ENCODE results near the gene KIF22. TPM values are rescaled to one million over a fixed set of nuclear protein-coding genes. Genes with fewer than 3 reads are reported as not detected.

The KIF22 gene
- total and polyA plus RNA-seq, 9 of the 15 experiments (the other 6 are each of a cell fraction or from before 2014, with no cell fraction given), result 8.7 to 232 (median 131) TPM

DNA sequence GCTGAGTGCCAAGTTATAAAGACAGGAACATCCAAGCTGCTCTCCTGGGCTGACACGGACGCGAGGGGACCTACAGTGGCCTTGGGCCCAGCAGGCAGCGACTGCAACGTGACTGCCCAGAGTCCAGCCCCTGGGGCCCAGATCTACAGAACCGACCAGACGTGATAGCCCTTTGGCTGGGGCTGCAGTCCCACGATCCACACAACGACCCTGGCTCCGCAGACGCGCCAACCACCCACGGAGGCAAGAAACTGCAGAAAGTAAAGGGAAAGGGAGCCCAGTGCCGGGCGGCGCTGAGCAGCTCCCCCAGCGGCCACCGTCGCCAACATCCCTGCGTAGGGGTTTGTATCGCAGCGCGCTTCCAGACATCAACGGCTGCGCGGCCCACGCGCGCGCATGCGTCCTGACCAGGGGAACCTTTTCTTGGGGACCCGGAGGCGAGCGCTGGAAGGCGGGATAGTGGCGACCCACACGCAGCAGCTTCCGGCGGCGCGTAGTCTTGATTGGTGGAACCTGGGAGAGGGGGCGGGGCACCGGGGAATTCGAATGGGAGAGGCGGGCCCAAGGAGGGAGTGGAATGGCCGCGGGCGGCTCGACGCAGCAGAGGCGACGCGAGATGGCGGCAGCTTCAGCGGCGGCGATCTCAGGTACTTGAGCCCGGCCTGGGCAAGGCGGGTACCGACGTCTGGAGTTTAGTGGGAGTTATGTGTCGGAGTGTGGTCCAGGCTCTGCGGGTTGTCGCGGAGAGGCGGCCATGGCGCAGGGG lies at the start of gene KIF22 (continued):
- no peak for TF ChIP-seq KLF10 (CRISPR knock-in tag; IDR thresholded peaks at IDR 0.05)
- TF ChIP-seq MTA1 (IDR thresholded peaks at IDR 0.05; ENCODE audit: borderline replicate concordance), result peak; percentile 68
- peak; percentile 72; the same call in 1 of the 2 replicates for TF ChIP-seq ZNF76 (CRISPR knock-in tag; IDR thresholded peaks at IDR 0.05; ENCODE audit: borderline replicate concordance)
- peak; percentile 94 for TF ChIP-seq PHF8 (IDR thresholded peaks at IDR 0.05; ENCODE audit: borderline replicate concordance, low read length)
- TF ChIP-seq NFATC3 (IDR thresholded peaks at IDR 0.05), result no peak
- TF ChIP-seq ZBED1 (IDR thresholded peaks at IDR 0.05), result no peak
- TF ChIP-seq BMI1 (IDR thresholded peaks at IDR 0.05; ENCODE audit: low read length), result no peak
- TF ChIP-seq, protein P1, sequence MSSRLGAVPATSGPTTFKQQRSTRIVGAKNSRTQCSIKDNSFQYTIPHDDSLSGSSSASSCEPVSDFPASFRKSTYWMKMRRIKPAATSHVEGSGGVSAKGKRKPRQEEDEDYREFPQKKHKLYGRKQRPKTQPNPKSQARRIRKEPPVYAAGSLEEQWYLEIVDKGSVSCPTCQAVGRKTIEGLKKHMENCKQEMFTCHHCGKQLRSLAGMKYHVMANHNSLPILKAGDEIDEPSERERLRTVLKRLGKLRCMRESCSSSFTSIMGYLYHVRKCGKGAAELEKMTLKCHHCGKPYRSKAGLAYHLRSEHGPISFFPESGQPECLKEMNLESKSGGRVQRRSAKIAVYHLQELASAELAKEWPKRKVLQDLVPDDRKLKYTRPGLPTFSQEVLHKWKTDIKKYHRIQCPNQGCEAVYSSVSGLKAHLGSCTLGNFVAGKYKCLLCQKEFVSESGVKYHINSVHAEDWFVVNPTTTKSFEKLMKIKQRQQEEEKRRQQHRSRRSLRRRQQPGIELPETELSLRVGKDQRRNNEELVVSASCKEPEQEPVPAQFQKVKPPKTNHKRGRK (tag; IDR thresholded peaks at IDR 0.05), result no peak
- 0 out of 2 replicates have a peak, but pooled peaks have one; percentile 31 for TF ChIP-seq NR2F6 (CRISPR knock-in tag; IDR thresholded peaks at IDR 0.05)
- no peak for TF ChIP-seq MTF1 (CRISPR knock-in tag; IDR thresholded peaks at IDR 0.05; ENCODE audit: borderline replicate concordance)
- TF ChIP-seq RBM25 (IDR thresholded peaks at IDR 0.05; ENCODE audit: low read depth, low read length, severe bottlenecking), result peak; percentile 73
- TF ChIP-seq DDX20 (tag; IDR thresholded peaks at IDR 0.05; ENCODE audit: low read depth), result no peak
- peak; percentile 88 for TF ChIP-seq TAF1 (IDR thresholded peaks at IDR 0.05; ENCODE audit: control insufficient read depth, extremely low read depth, insufficient read depth, low read length, severe bottlenecking)
- TF ChIP-seq DACH1 (IDR thresholded peaks at IDR 0.05; ENCODE audit: partially characterized antibody), result no peak
- no peak for TF ChIP-seq SREBF1 (IDR thresholded peaks at IDR 0.05; ENCODE audit: borderline replicate concordance, low read depth, low read length)
- 0 out of 2 replicates have a peak, but pooled peaks have one; percentile 11 for TF ChIP-seq ZNF24 (IDR thresholded peaks at IDR 0.05)
- TF ChIP-seq ZC3H4 (CRISPR knock-in tag; IDR thresholded peaks at IDR 0.05; ENCODE audit: borderline replicate concordance), result peak; percentile 17; the same call in 1 of the 2 replicates
- TF ChIP-seq, protein P2, sequence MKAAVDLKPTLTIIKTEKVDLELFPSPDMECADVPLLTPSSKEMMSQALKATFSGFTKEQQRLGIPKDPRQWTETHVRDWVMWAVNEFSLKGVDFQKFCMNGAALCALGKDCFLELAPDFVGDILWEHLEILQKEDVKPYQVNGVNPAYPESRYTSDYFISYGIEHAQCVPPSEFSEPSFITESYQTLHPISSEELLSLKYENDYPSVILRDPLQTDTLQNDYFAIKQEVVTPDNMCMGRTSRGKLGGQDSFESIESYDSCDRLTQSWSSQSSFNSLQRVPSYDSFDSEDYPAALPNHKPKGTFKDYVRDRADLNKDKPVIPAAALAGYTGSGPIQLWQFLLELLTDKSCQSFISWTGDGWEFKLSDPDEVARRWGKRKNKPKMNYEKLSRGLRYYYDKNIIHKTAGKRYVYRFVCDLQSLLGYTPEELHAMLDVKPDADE (conservative IDR thresholded peaks at IDR 0.05; ENCODE audit: control insufficient read depth, low read depth, low read length), result peak; percentile 77
- TF ChIP-seq ELF4 (CRISPR knock-in tag; IDR thresholded peaks at IDR 0.05), result peak; percentile 63; the same call in 1 of the 2 replicates
- TF ChIP-seq SMAD4 (CRISPR knock-in tag; conservative IDR thresholded peaks at IDR 0.05), result peak; percentile 92
- TF ChIP-seq NELFE (IDR thresholded peaks at IDR 0.05; ENCODE audit: insufficient read depth, insufficient read length), result no peak
- TF ChIP-seq ZNF263 (CRISPR knock-in tag; IDR thresholded peaks at IDR 0.05; ENCODE audit: borderline replicate concordance), result no peak
- TF ChIP-seq, protein P3, sequence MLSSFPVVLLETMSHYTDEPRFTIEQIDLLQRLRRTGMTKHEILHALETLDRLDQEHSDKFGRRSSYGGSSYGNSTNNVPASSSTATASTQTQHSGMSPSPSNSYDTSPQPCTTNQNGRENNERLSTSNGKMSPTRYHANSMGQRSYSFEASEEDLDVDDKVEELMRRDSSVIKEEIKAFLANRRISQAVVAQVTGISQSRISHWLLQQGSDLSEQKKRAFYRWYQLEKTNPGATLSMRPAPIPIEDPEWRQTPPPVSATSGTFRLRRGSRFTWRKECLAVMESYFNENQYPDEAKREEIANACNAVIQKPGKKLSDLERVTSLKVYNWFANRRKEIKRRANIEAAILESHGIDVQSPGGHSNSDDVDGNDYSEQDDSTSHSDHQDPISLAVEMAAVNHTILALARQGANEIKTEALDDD (IDR thresholded peaks at IDR 0.05), result no peak

Data from K562 (cell line).